K562 (cell line): ENCODE results near the gene NSRP1. TPM values are rescaled to one million over a fixed set of nuclear protein-coding genes. Genes with fewer than 3 reads are reported as not detected.

Experiments
- ATAC-seq: fragments of 200-7000 bp; cut with Tn5 transposase; 3 replicates; pipeline ENCODE4 v1.9.1; 2020; ENCODE audit warnings: moderate library complexity
- BruUV-seq: library from RNA; stranded (reverse); fragments of 400-500 nt; replicated peaks from 2 replicates; lab custom pipeline; 2021; lab: Mats Ljungman, UMichigan
- CTCF ChIA-PET: fragments of 300-600 bp; formaldehyde crosslinking; extraction: SDS; loops from one replicate; lab custom pipeline; 2021; ENCODE audit warnings: low intra/inter-chr PET ratio; lab: Yijun Ruan, JAX
- POLR2A ChIA-PET: fragments of 300-600, 350-650 bp; sonication (Branson Sonifier 250); formaldehyde crosslinking; extraction: SDS; loops from one replicate; lab custom pipeline; 2021; ENCODE audit warnings: antibody characterized with exemption, inconsistent platforms; lab: Yijun Ruan, JAX
- DNase-seq, 4 experiments: peaks; one replicate each; pipeline versions ENCODE4 v3.0.0 to v3.0.0-alpha.2; 2011 to 2018; ENCODE audit warnings: low spot score in 3 of 4, mixed read lengths in 3 of 4; ENCODE audit errors: extremely low read depth in 1 of 4
- FAIRE-seq: peaks from 2 replicates; lab custom pipeline; 2011; peaks lifted over from hg19 to GRCh38; lab: Jason Lieb, UNC
- H2AFZ ChIP-seq: 2 replicates; pipeline ENCODE4 v1.6.0; 2011; ENCODE audit warnings: low read depth, low read length, control low read depth, inconsistent platforms
- H3K27ac ChIP-seq: fragments of 200-600 bp; 3 replicates; pipeline ENCODE4 v1.8.0; 2011; ENCODE audit warnings: low read depth, mild to moderate bottlenecking, control low read depth, inconsistent platforms, low read length, moderate library complexity, mixed read lengths; ENCODE audit errors: extremely low read depth
- H3K27me3 ChIP-seq, 2 experiments: fragments of 300-600 bp in 1 of 2; 2 replicates in 1 of 2; 3 replicates in 1 of 2; pipeline versions ENCODE4 v1.6.0 to v1.8.0; 2011; ENCODE audit warnings: inconsistent platforms in 2 of 2, low read length in 2 of 2, mild to moderate bottlenecking in 1 of 2, mixed read lengths in 1 of 2, moderate library complexity in 1 of 2; ENCODE audit not compliant: control insufficient read depth in 2 of 2, insufficient read depth in 2 of 2
- H3K36me3 ChIP-seq: fragments of 300-600 bp; 3 replicates; pipeline ENCODE4 v1.8.0; 2011; ENCODE audit warnings: mild to moderate bottlenecking, low read length, inconsistent platforms; ENCODE audit not compliant: control insufficient read depth, insufficient read depth
- H3K4me1 ChIP-seq, 2 experiments: fragments of 200-600 bp in 1 of 2; replicated peaks in 1 of 2; 2 replicates in 1 of 2; 3 replicates in 1 of 2; pipeline versions ENCODE4 v1.5.1 to v1.8.0; 2011; ENCODE audit warnings: inconsistent platforms in 2 of 2, low read length in 2 of 2, mild to moderate bottlenecking in 1 of 2, mixed read lengths in 1 of 2, moderate library complexity in 1 of 2; ENCODE audit not compliant: control insufficient read depth in 2 of 2, insufficient read depth in 2 of 2
- H3K4me2 ChIP-seq: 2 replicates; pipeline ENCODE4 v1.6.1; 2011; ENCODE audit warnings: low read length, control low read depth, inconsistent platforms, mixed read lengths; ENCODE audit not compliant: insufficient read depth
- H3K4me3 ChIP-seq: fragments of 200-600 bp; sonication (generic), shearing (Covaris generic); 2 replicates; pipeline ENCODE4 v1.5.1; 2016; ENCODE audit warnings: control low read depth, inconsistent platforms
- H3K79me2 ChIP-seq: fragments of 200-600 bp; 3 replicates; pipeline ENCODE4 v1.8.0; 2011; ENCODE audit warnings: low read length, inconsistent platforms; ENCODE audit not compliant: control insufficient read depth, insufficient read depth
- H3K9ac ChIP-seq, 2 experiments: 2 replicates each; pipeline versions ENCODE4 v1.6.0 to v1.6.1; 2011; ENCODE audit warnings: low read depth in 2 of 2, low read length in 2 of 2, control low read depth in 1 of 2, inconsistent platforms in 1 of 2, mild to moderate bottlenecking in 1 of 2, mixed read lengths in 1 of 2; ENCODE audit not compliant: insufficient read depth in 1 of 2
- H3K9me1 ChIP-seq: one replicate; pipeline ENCODE4 v1.6.0; 2011; ENCODE audit warnings: inconsistent platforms, mild to moderate bottlenecking, low read length, moderate library complexity; ENCODE audit not compliant: control insufficient read depth, insufficient read depth
- H3K9me3 ChIP-seq: replicated peaks from 2 replicates; pipeline ENCODE4 v1.5.1; 2011; ENCODE audit warnings: low read depth, low read length, inconsistent platforms; ENCODE audit not compliant: control insufficient read depth, insufficient read depth
- H4K20me1 ChIP-seq: replicated peaks from 2 replicates; pipeline ENCODE4 v1.6.1; 2011; ENCODE audit warnings: low read length, inconsistent platforms, mixed read lengths; ENCODE audit not compliant: control insufficient read depth, insufficient read depth
- C11orf30 ChIP-seq: fragments of 450-650 bp; IDR thresholded peaks from 2 replicates; pipeline ENCODE4 v1.6.1; 2016; ENCODE audit warnings: low read depth, mild to moderate bottlenecking
- MAFF ChIP-seq: IDR thresholded peaks from 2 replicates; pipeline ENCODE4 v1.6.1; 2012; ENCODE audit warnings: low read length, improper control_type of control experiment
- MAFG ChIP-seq: fragments of 450-650 bp; conservative IDR thresholded peaks from 2 replicates; pipeline ENCODE4 v1.6.1; 2016; ENCODE audit warnings: missing genetic modification characterization, missing compliant biosample characterization
- MAFK ChIP-seq: IDR thresholded peaks from 2 replicates; pipeline ENCODE4 v1.6.1; 2011; ENCODE audit warnings: low read length, improper control_type of control experiment
- NELFE ChIP-seq: IDR thresholded peaks from 2 replicates; pipeline ENCODE4 v1.6.1; 2011; ENCODE audit warnings: mild to moderate bottlenecking; ENCODE audit not compliant: insufficient read depth, insufficient read length
- STAT5A ChIP-seq: IDR thresholded peaks from 2 replicates; pipeline ENCODE4 v1.6.1; 2012; ENCODE audit warnings: low read length, inconsistent platforms, borderline replicate concordance
- XRCC5 ChIP-seq: fragments of 200-400 bp; formaldehyde crosslinking; IDR thresholded peaks from 2 replicates; pipeline ENCODE4 v1.6.1; 2017; ENCODE audit warnings: low read depth, mild to moderate bottlenecking, low read length
- ZFPM2 ChIP-seq: fragments of 250-450 bp; sonication (Bioruptor Pico); IDR thresholded peaks from 2 replicates; pipeline ENCODE4 v1.5.1; 2022; ENCODE audit warnings: mild to moderate bottlenecking
- ZNF316 ChIP-seq: fragments of 450-650 bp; IDR thresholded peaks from 2 replicates; pipeline ENCODE4 v1.6.1; 2016
- WGBS: fragments of 100-300 bp; shearing (Covaris generic); methylation state at CpG from one replicate; pipeline ENCODE4 v1.1.6; 2016; ENCODE audit warnings: low coverage, mixed read lengths; ENCODE audit not compliant: insufficient coverage; ENCODE audit errors: missing lambda C conversion rate; 5-methylcytosine and 5-hydroxymethylcytosine counted together
- in situ Hi-C: fragments of 300-500 bp; cut with MboI; formaldehyde crosslinking; loops from 4 replicates; pipeline ENCODE4 v1.15.0; 2018; ENCODE audit warnings: inconsistent platforms, mixed read lengths
- intact Hi-C: fragments of 100-400 bp; cut with micrococcal nuclease; formaldehyde crosslinking; loops from 2 replicates; pipeline ENCODE4 v1.14.2; 2022
- polyA plus RNA-seq, 8 experiments: library from polyadenylated mRNA; depleted of rRNA in 4 of 8; stranded (reverse) in 5 of 8; unstranded in 3 of 8; fragments of >200 nt; fragmentation: Nextera tagmentation in 2 of 8; fragmentation: Illumina TruSeq in 1 of 8; extraction: Ambion mirVana in 2 of 8; extraction: Trizol in 1 of 8; gene quantifications; 2 replicates each; pipeline versions ENCODE4 v1.2.1 to v1.2.3, GENCODE V29; 2011 to 2014; ENCODE audit warnings: inconsistent platforms in 1 of 8, missing spikeins in 1 of 8
- total RNA-seq, 7 experiments: library from RNA; depleted of rRNA in 6 of 7; stranded (reverse); fragments of >200 nt in 6 of 7; fragmentation: Illumina TruSeq in 2 of 7; extraction: Trizol in 2 of 7; gene quantifications; 2 replicates each; pipeline versions ENCODE4 v1.2.1 to v1.2.3, GENCODE V29; 2011 to 2021; ENCODE audit warnings: low replicate concordance in 1 of 7
- TF ChIP-seq, protein P1 (sequence below): fragments of 250-450 bp; sonication (Bioruptor Pico); IDR thresholded peaks from 2 replicates; pipeline ENCODE4 v1.8.0; 2021; ENCODE audit warnings: borderline replicate concordance, mild to moderate bottlenecking, moderate library complexity; ENCODE audit not compliant: poor library complexity, severe bottlenecking
- TF ChIP-seq, protein P2 (sequence below): fragments of 250-450 bp; sonication (Bioruptor Pico); IDR thresholded peaks from 2 replicates; pipeline ENCODE4 v1.4.0; 2020
- TF ChIP-seq, protein P3 (sequence below): sonication (generic); IDR thresholded peaks from 2 replicates; pipeline ENCODE4 v1.6.1; 2016

The NSRP1 gene
- total and polyA plus RNA-seq, 9 of the 15 experiments (the other 6 are each of a cell fraction or from before 2014, with no cell fraction given): 18.4 to 68.6 (median 32.7) TPM

DNA sequence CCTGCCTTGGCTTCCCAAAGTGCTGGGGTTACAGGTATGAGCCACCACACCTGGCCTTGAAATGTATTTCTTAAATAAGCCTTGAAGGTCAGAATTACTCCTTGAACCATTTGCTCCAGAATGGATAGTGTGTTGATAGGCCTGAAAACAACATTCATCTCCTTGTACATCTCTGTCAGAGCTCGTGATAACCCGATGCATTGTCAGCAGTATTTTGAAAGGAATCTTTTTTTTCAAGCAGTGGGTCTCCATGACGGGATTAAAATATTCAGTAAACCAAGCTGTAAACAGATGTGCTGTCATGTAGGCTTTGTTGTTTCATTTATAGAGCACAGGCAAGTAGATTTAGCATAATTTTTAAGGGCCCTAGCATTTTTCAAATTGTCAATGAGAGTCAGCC lies 16.6 kb downstream of the NSRP1 start:
- no peak overlapping the region for H3K27ac ChIP-seq
- CTCF ChIA-PET: no interaction called here
- no peak overlapping the region for H3K9ac ChIP-seq
- peak; percentile 80 for TF ChIP-seq ZNF316
- TF ChIP-seq MAFG (tag): peak; percentile 54
- no peak for TF ChIP-seq STAT5A
- TF ChIP-seq, protein P1, sequence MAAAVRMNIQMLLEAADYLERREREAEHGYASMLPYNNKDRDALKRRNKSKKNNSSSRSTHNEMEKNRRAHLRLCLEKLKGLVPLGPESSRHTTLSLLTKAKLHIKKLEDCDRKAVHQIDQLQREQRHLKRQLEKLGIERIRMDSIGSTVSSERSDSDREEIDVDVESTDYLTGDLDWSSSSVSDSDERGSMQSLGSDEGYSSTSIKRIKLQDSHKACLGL (CRISPR knock-in tag): no peak
- no peak for TF ChIP-seq ZFPM2 (CRISPR knock-in tag)
- TF ChIP-seq, protein P2, sequence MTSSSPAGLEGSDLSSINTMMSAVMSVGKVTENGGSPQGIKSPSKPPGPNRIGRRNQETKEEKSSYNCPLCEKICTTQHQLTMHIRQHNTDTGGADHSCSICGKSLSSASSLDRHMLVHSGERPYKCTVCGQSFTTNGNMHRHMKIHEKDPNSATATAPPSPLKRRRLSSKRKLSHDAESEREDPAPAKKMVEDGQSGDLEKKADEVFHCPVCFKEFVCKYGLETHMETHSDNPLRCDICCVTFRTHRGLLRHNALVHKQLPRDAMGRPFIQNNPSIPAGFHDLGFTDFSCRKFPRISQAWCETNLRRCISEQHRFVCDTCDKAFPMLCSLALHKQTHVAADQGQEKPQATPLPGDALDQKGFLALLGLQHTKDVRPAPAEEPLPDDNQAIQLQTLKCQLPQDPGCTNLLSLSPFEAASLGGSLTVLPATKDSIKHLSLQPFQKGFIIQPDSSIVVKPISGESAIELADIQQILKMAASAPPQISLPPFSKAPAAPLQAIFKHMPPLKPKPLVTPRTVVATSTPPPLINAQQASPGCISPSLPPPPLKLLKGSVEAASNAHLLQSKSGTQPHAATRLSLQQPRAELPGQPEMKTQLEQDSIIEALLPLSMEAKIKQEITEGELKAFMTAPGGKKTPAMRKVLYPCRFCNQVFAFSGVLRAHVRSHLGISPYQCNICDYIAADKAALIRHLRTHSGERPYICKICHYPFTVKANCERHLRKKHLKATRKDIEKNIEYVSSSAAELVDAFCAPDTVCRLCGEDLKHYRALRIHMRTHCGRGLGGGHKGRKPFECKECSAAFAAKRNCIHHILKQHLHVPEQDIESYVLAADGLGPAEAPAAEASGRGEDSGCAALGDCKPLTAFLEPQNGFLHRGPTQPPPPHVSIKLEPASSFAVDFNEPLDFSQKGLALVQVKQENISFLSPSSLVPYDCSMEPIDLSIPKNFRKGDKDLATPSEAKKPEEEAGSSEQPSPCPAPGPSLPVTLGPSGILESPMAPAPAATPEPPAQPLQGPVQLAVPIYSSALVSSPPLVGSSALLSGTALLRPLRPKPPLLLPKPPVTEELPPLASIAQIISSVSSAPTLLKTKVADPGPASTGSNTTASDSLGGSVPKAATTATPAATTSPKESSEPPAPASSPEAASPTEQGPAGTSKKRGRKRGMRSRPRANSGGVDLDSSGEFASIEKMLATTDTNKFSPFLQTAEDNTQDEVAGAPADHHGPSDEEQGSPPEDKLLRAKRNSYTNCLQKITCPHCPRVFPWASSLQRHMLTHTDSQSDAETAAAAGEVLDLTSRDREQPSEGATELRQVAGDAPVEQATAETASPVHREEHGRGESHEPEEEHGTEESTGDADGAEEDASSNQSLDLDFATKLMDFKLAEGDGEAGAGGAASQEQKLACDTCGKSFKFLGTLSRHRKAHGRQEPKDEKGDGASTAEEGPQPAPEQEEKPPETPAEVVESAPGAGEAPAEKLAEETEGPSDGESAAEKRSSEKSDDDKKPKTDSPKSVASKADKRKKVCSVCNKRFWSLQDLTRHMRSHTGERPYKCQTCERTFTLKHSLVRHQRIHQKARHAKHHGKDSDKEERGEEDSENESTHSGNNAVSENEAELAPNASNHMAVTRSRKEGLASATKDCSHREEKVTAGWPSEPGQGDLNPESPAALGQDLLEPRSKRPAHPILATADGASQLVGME (CRISPR knock-in tag): no peak
- TF ChIP-seq XRCC5: no peak
- peak; percentile 58; the same call in 1 of the 2 replicates for TF ChIP-seq MAFK
- peak; percentile 73 for TF ChIP-seq C11orf30
- TF ChIP-seq, protein P3, sequence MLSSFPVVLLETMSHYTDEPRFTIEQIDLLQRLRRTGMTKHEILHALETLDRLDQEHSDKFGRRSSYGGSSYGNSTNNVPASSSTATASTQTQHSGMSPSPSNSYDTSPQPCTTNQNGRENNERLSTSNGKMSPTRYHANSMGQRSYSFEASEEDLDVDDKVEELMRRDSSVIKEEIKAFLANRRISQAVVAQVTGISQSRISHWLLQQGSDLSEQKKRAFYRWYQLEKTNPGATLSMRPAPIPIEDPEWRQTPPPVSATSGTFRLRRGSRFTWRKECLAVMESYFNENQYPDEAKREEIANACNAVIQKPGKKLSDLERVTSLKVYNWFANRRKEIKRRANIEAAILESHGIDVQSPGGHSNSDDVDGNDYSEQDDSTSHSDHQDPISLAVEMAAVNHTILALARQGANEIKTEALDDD: no peak
- TF ChIP-seq NELFE: no peak
- TF ChIP-seq MAFF: peak; percentile 48
- peaks cover 80% of the 10 kb centered on the region for H3K36me3 ChIP-seq
- intact Hi-C loops (no loop called here), in situ Hi-C loops (no loop called here)
- H4K20me1 ChIP-seq: no peaks in the 10 kb centered on the region
- ATAC-seq (no peak), FAIRE-seq (no peak), DNase-seq (no peak)
- POLR2A ChIA-PET: interaction anchor here (0.8 to 2.0 kb wide), 5 partner anchors 8 to 151 kb away, joined by 3 to 7 read pairs (median 4); no protein-coding TSS in a partner anchor
- no peak overlapping the region for H3K4me3 ChIP-seq
- no peaks in the 10 kb centered on the region for H3K9me1 ChIP-seq
- H3K4me2 ChIP-seq: no peak overlapping the region
- no TSS peak for BruUV-seq
- H3K79me2 ChIP-seq: peaks cover 70% of the 10 kb centered on the region
- H3K4me1 ChIP-seq: peaks cover 0 to 3% of the 10 kb centered on the region in 2 experiments; a peak in 1 of 5 replicates
- no peaks in the 10 kb centered on the region for H3K9me3 ChIP-seq
- WGBS: 98% methylated on average over 3 of the region's 3 CpGs
- no peak overlapping the region for H2AFZ ChIP-seq
- H3K27me3 ChIP-seq: no peaks in the 10 kb centered on the region
